Activated B cell treated with CpG ODN at 0.5 μM for 24 hours (primary cell): ENCODE data around the gene ABCC2. TPM values are rescaled to one million over a fixed set of nuclear protein-coding genes. Genes with fewer than 3 reads are reported as not detected.
A peak's percentile ranks its signal among the peaks of the same experiment; 100 is the strongest.

ENCODE experiments used
- ATAC-seq: fragments of 200-7000 bp; cut with Tn5 transposase; one replicate; pipeline ENCODE4 v1.10.0; 2021; ENCODE audit warnings: low read depth, mild to moderate bottlenecking, moderate library complexity
- CTCF ChIA-PET: fragments of 350-600 bp; sonication (Branson Sonifier 250); formaldehyde crosslinking; loops from one replicate; lab custom pipeline; 2021; ENCODE audit warnings: antibody characterized with exemption; lab: Charles Lee
- POLR2A ChIA-PET: fragments of 350-600 bp; sonication (Branson Sonifier 250); formaldehyde crosslinking; loops from one replicate; lab custom pipeline; 2021; ENCODE audit warnings: antibody characterized with exemption; lab: Charles Lee
- DNase-seq: peaks from one replicate; pipeline ENCODE4 v3.0.0; 2022
- H3K27ac Mint-ChIP-seq: one replicate; pipeline ENCODE4 v1.8.0; 2020; ENCODE audit warnings: mixed read lengths
- H3K27me3 Mint-ChIP-seq: one replicate; pipeline ENCODE4 v1.8.0; 2021; ENCODE audit warnings: mixed read lengths
- H3K36me3 Mint-ChIP-seq: one replicate; pipeline ENCODE4 v1.8.0; 2021; ENCODE audit warnings: low read depth, mixed read lengths
- H3K4me1 Mint-ChIP-seq: one replicate; pipeline ENCODE4 v1.8.0; 2021; ENCODE audit warnings: mixed read lengths
- H3K4me3 Mint-ChIP-seq: one replicate; pipeline ENCODE4 v1.8.0; 2020; ENCODE audit warnings: mild to moderate bottlenecking, mixed read lengths
- H3K9me3 Mint-ChIP-seq: one replicate; pipeline ENCODE4 v1.8.0; 2020; ENCODE audit warnings: mixed read lengths
- intact Hi-C: fragments of 100-400 bp; cut with micrococcal nuclease; formaldehyde crosslinking; loops from one replicate; pipeline ENCODE4 v1.15.1; 2024
- total RNA-seq: library from RNA; stranded (reverse); gene quantifications from 2 replicates; pipeline ENCODE4 v1.2.3, GENCODE V29; 2022
- TF ChIP-seq, protein P1 (sequence below): fragments of 200-600 bp; IDR thresholded peaks from one replicate; pipeline ENCODE4 v1.8.0; 2022; ENCODE audit warnings: antibody characterized with exemption, mild to moderate bottlenecking

The ABCC2 gene
- total RNA-seq, 1 donor from 2014 or later, result 4.0 TPM

DNA sequence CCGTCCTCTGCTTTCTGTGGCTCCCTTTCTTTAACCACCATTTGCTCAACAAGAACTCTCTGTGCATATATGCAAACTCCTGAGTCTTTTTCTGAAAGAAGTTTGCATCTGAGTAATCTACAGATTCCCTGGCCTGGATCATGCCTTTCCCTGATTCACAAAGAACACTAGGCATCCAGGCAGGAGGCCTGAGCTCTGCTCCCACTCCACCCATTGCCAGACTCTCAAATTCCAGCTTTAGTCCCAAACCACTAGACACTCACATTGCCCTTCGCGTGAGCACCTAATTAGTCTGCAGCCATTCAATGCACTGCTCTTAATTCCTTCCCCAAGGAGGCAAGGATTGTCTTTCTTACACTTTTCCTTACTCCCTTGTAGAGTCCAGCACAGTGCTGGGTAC is 60.9 kb downstream of the ABCC2 start:
- CTCF ChIA-PET, result interaction anchor here (9.0 kb wide), 1 partner anchor 202 kb away, joined by 237 read pairs; no protein-coding TSS in a partner anchor
- TF ChIP-seq, protein P1, sequence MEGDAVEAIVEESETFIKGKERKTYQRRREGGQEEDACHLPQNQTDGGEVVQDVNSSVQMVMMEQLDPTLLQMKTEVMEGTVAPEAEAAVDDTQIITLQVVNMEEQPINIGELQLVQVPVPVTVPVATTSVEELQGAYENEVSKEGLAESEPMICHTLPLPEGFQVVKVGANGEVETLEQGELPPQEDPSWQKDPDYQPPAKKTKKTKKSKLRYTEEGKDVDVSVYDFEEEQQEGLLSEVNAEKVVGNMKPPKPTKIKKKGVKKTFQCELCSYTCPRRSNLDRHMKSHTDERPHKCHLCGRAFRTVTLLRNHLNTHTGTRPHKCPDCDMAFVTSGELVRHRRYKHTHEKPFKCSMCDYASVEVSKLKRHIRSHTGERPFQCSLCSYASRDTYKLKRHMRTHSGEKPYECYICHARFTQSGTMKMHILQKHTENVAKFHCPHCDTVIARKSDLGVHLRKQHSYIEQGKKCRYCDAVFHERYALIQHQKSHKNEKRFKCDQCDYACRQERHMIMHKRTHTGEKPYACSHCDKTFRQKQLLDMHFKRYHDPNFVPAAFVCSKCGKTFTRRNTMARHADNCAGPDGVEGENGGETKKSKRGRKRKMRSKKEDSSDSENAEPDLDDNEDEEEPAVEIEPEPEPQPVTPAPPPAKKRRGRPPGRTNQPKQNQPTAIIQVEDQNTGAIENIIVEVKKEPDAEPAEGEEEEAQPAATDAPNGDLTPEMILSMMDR, result no peak
- Mint-ChIP-seq H3K4me3 (no peak overlapping the region), H3K9me3 (no peaks in the 10 kb centered on the region), H3K36me3 (no peaks in the 10 kb centered on the region), H3K4me1 (peaks cover 8% of the 10 kb centered on the region), H3K27me3 (no peaks in the 10 kb centered on the region), H3K27ac (no peak overlapping the region)
- POLR2A ChIA-PET, result no interaction called here
- DNase-seq (no peak), ATAC-seq (no peak)
- intact Hi-C loops, result no loop called here

DNA sequence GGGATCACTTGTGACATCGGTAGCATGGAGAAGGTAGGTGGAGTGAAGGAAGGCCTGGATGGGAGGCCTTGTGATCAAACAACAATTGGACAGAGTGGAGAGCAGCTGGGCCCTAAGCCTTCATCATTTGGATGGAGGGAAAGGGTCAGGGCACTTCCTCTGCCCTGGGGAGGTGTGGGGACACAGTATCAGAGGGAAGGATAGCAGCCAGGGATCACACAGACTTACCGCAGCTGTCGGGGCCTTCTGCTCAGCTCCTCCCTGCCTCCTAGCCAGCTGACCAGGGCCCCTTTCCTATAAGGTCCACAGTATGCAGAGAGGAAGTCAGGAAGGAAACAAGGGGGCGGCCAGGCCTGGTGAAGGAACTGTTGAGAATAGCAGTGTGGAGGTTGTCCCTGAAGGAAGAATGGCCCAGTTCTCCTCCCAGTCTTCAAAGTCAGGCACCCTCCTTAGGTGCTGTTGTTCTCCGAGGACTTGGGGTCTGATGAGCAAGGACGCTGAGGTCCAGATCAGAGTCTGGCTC is 62.1 kb downstream of the ABCC2 start:
- TF ChIP-seq, protein P1, result no peak
- no peak overlapping the region for H3K27ac Mint-ChIP-seq
- H3K36me3 Mint-ChIP-seq, result no peaks in the 10 kb centered on the region
- ChIA-PET CTCF (interaction anchor here (1.1 to 9.0 kb wide), 5 partner anchors 55 to 208 kb away, joined by 3 to 237 read pairs (median 13); partner anchors contain the start of gene DNMBP), POLR2A (no interaction called here)
- H3K4me3 Mint-ChIP-seq, result no peak overlapping the region
- no peaks in the 10 kb centered on the region for H3K9me3 Mint-ChIP-seq
- no peak for DNase-seq
- intact Hi-C loops, result no loop called here
- no peaks in the 10 kb centered on the region for H3K27me3 Mint-ChIP-seq
- ATAC-seq, result no peak
- peaks cover 8% of the 10 kb centered on the region for H3K4me1 Mint-ChIP-seq

DNA sequence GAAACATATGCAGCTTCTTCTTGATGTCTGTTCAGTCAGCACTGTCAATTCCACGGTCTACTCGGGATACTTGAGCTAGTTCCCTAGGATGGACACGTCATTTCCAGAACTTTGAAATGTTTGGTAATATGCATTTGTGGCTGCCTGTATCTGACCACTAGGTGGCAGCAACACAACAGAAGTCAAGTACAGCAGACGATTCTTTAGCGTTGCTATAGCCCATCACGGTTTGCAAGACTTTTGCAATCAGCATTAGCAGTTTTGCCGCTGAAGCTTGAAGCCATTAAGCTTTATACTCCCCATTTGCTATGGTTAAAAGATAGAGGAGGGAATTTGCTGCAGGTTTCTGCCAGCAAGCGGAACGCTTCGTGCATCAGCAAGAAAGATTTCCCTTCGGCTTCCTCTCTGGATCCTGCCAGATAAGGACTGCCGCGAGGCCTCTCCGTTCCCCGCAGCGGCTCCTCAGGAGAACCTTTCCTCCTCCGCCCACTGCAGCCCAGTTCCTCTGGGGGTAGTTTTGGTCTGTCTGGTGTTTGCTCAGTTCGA is 63.5 kb downstream of the ABCC2 start:
- Mint-ChIP-seq H3K9me3 (no peaks in the 10 kb centered on the region), H3K4me1 (peaks cover 8% of the 10 kb centered on the region), H3K36me3 (no peaks in the 10 kb centered on the region), H3K4me3 (peak overlapping the region; percentile 50), H3K27me3 (no peaks in the 10 kb centered on the region), H3K27ac (no peak overlapping the region)
- POLR2A ChIA-PET, result interaction anchor here (1.9 kb wide), 1 partner anchor 164 kb away, joined by 5 read pairs; the partner anchor contains the start of gene DNMBP
- intact Hi-C loops, result loop anchor here (1.0 to 5.0 kb wide), 4 partner anchors 163 to 671 kb away; partner anchors contain the start of genes DNMBP and SEC31B
- CTCF ChIA-PET, result interaction anchor here (0.6 to 9.0 kb wide), 33 partner anchors 8 to 676 kb away, joined by 3 to 237 read pairs (median 4); partner anchors contain the start of gene DNMBP
- DNase-seq, result peak; percentile 28
- ATAC-seq, result peak; percentile 77
- TF ChIP-seq, protein P1, result no peak

DNA sequence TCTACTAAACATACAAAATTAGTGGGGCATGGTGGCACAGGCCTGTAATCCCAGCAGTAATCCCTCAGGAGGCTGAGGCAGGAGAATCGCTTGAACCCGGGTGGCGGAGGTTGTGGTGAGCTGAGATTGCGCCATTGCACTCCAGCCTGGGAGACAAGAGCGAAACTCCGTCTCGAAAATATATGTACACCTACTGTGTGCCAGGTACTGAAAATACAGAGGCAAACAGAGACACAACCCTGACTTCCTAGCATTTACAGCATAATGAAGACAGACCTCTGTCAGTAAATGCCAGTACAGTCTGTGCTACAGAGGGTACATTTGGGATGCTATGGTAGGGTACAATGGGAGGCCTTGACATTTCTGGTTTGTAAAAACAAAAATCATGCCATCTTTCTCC is 66.6 kb downstream of the ABCC2 start:
- peaks cover 8% of the 10 kb centered on the region for H3K4me1 Mint-ChIP-seq
- TF ChIP-seq, protein P1, result no peak
- ATAC-seq, result no peak
- POLR2A ChIA-PET, result no interaction called here
- H3K27me3 Mint-ChIP-seq, result no peaks in the 10 kb centered on the region
- no peak overlapping the region for H3K27ac Mint-ChIP-seq
- peaks cover 2% of the 10 kb centered on the region for H3K36me3 Mint-ChIP-seq
- DNase-seq, result no peak
- no peaks in the 10 kb centered on the region for H3K9me3 Mint-ChIP-seq
- CTCF ChIA-PET, result interaction anchor here (1.5 to 9.0 kb wide), 2 partner anchors 161 to 196 kb away, joined by 3 to 237 read pairs; partner anchors contain the start of gene DNMBP
- intact Hi-C loops, result loop anchor here (5.0 kb wide), 1 partner anchor 668 kb away; the partner anchor contains the start of gene SEC31B
- no peak overlapping the region for H3K4me3 Mint-ChIP-seq

DNA sequence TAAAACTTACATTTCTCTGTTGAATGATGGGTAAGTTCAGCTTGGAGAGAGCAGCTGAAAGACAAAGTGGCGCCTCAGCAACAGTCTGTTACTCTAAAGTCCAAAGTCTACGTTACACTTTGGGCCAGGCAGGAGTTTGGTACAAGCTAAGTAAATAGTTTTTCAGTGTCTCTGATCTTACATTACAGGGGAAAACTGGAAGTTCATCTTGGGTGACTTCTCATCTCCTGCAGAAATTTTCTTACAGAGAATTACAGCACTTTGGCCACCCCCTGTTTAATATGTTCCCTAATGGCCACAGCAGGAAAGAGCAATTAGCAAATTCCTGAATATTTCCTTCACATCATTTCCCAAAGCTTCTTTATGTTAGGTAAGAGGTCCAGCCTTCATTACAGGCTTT is 67.1 kb downstream of the ABCC2 start:
- CTCF ChIA-PET, result interaction anchor here (9.0 kb wide), 1 partner anchor 196 kb away, joined by 237 read pairs; no protein-coding TSS in a partner anchor
- DNase-seq, result no peak
- H3K4me1 Mint-ChIP-seq, result peaks cover 8% of the 10 kb centered on the region
- POLR2A ChIA-PET, result no interaction called here
- no peak overlapping the region for H3K4me3 Mint-ChIP-seq
- no peak overlapping the region for H3K27ac Mint-ChIP-seq
- TF ChIP-seq, protein P1, result no peak
- H3K9me3 Mint-ChIP-seq, result no peaks in the 10 kb centered on the region
- no peaks in the 10 kb centered on the region for H3K27me3 Mint-ChIP-seq
- no peak for ATAC-seq
- H3K36me3 Mint-ChIP-seq, result peaks cover 2% of the 10 kb centered on the region
- intact Hi-C loops, result loop anchor here (5.0 kb wide), 1 partner anchor 668 kb away; the partner anchor contains the start of gene SEC31B
